HG03135 (cell line): ENCODE results near the gene UBAC1.
"Not testable (repeated sequence)": the region's sequence is repeated elsewhere in the genome, so short reads cannot be mapped to it uniquely, and the experiment has no call there.

Experiments used
- ATAC-seq: cut with Tn5 transposase; IDR thresholded peaks from one replicate; pipeline ENCODE4 v1.9.1; 2021; ENCODE audit warnings: mild to moderate bottlenecking, moderate library complexity; ENCODE audit not compliant: unreplicated experiment

UBAC1 gene

DNA sequence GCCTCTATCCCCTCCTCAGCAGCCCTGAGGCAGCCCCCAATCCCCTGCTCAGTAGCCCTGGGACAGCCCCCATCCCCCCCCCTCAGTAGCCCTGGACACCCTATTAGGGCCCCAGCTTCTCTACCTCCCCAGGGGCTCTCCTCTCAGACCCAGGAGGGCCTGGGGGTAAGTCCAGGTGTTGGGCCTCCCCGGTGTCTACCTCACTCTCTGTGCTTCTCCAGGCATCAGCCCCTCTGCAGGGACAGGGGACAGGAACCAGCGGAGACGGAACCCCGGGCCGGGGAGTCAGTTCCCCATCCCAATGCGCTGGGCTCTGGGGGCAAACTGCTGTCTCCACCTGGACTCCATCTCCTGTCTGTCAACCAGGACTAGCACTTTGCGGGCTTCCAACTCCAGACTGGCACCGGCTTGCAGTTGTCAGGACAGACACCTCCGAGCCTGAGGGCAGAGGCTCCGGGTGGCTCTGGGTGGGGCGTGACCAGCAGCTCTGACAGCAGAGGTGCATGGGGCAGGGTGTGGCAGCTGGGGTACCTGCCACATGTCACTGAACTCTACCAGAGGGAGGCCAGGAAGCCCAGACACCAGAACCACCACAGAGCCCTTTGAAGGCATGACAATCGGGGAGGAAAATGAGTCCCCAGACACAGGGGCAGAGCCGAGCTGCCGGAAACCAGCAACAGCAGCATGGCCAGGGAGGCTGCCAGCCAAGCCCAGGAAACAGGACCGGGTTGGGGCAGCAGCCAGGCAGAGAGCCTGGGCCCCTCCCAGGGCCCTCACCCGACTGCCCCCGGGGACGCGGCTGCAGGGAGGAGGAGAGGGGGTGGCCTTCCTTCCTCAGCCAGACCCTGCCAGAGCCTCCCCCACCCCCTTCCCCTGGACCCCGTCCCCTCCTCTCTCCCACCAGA lies 17.7 kb upstream of the UBAC1 start:
- no peak for ATAC-seq

DNA sequence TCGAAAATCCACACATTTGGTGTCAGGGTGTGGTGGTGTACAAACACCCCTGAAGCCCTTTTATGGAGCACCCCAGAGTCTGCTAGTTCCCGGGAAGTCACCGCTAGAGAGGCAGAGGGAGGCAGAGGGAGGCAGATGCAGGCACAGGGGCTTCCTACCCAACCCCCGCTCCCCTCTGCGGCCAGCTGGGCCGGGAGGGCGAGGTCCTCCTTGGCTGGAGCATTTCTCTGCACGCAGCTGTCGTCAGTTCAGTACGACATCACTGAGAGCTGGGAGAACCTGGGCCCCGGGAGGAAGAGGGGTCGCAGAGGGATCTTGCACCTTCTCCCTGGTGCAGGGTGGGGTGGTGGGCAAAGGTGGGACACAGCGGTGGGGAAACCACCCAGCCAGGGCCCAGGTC lies 15.8 kb upstream of the UBAC1 start:
- no peak for ATAC-seq

DNA sequence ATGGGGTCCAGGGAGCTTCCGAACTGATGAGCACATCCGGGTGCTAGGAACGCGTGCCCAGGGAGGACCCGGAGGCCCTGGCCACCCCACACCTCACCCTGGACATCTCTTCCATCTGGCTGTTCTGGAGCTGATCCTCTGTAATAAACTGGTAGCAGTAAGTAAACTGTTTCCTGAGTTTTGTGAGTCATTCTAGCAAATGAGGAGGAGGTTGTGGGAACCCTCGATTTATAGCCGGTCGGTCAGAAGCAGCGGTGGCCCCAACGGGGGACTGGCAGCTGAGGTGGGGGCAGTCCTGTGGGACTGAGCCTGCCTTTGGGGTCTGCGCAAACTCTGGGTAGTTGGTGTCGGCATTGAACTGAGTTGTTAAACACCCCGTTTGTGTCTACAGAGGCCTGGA lies 15.4 kb upstream of the UBAC1 start:
- ATAC-seq = no peak

DNA sequence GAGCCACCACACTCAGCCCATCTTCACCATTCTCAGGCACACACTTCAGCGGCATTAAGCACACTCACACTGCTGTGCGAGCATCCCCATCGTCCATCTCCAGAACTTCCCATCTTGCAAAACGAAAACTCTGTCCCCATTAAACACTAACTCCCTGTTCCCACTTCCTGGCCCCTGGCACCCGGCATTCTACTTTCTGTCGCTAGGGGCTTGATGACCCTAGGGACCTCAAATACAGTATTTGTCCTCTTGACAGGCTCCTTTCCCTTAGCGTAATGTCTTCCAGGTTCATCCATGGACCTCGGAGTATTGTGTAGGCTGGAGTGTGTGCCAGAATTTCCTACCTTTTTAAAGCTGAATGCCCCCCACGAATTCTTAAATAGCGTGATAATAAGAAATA lies 14.7 kb upstream of the UBAC1 start:
- ATAC-seq = no peak

DNA sequence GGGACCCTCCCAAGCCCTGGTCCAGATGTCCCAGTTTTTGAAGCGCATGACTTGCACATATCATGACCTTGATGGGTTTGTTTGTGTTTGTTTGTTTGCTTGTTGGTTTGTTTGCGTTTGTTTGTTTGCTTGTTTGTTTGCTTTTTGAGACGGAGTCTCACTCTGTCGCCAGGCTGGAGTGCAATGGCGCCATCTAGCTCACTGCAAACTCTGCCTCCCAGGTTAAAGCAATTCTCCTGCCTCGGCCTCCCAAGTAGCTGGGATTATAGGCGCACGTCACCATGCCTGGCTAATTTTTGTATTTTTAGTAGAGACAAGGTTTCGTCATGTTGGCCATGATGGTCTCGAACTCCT lies 13.0 kb upstream of the UBAC1 start:
- no peak for ATAC-seq

DNA sequence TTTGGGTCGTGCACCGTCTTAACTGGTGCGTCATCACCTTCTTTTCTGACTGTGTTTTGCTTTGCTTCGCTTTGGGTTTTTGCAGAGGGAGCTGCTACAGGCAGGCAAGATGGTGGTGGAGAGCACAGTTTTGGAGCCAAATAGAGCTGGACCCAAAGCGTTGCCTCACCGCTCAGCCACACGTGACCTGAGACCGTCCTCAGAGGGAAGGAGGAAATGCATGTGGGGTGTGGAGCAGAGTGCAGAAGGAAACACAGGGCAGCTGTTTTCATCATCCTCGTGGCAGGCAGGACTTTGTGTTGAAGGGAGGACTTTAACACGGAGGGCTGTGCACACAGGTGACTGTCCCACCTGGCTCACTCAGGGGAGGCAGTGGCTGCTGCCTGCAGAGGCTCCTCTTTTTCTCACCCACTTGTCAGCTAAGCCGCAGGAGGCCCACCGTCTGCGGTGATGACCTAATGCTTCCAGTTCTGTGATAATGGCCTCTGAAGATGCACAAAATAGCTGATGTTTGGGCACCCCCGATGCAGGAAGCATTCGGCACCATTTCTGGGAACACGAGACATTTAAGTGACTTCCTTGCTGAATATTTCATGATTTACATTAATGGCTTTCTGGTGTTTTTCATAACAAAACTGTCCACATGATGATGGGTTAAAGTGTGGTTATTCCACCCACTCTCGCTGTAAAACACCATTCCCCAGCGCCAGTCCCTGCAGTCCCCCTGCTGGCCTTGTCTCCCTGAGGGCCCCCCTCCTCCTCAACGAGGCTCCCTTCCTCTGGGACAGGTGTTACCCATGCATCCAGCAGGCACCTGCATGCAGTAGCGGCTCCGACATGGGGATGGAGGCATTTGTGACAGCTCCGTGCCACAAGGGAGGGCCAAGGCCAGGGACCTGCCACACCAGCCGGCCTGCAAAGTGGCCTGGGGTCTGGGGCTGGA lies 12.4 kb upstream of the UBAC1 start:
- ATAC-seq = no peak

DNA sequence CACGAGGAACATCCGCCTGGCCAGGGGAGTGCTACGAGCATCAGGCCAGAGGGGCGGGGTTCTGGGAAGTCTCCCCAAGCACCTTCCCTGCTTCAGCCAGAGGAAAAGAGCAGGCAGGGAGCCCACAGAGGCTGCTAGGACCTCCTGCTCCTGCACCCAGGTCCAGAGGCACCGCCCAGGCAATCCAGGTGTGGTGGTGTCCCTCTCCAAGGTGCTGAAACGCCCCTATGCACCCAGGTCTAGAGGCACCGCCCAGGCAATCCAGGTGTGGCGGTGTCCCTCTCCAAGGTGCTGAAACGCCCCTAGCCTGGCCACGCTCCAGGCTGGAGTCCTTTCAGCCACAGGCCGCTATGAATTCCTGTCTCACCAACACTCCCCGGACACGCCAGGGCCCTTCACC lies 10.7 kb upstream of the UBAC1 start:
- ATAC-seq = no peak

DNA sequence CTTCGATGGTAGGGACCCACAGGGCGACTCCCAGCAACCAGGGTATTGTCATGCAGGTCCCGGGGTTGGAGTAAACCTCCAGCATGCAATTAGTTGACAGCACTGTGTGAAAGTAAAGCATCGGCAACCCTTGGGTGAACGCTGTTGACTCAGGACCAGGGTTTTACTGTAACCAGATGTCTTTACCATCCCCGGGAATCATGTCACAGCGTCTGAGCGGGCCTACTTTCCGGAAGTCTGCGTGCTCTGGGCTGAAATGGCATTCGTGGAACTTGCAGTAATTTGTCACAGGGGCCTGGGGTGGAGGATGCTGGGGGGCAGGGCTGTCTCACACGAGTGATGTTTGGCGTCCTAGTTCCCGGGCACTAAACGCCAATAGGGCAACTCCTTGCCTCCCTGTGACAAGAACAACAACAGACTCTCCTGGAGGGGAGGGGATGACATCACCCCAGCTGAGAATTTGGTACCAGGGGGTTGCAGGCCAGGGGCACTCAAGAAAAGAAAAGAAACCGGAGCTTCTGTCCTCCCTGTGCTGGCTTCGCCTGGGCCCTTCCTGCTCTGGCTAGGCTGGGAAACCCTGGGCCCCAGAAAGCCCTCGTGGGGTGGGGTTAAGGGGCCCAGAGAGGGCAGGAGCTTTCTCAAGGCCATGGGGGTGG lies 10.1 kb upstream of the UBAC1 start:
- ATAC-seq = no peak

DNA sequence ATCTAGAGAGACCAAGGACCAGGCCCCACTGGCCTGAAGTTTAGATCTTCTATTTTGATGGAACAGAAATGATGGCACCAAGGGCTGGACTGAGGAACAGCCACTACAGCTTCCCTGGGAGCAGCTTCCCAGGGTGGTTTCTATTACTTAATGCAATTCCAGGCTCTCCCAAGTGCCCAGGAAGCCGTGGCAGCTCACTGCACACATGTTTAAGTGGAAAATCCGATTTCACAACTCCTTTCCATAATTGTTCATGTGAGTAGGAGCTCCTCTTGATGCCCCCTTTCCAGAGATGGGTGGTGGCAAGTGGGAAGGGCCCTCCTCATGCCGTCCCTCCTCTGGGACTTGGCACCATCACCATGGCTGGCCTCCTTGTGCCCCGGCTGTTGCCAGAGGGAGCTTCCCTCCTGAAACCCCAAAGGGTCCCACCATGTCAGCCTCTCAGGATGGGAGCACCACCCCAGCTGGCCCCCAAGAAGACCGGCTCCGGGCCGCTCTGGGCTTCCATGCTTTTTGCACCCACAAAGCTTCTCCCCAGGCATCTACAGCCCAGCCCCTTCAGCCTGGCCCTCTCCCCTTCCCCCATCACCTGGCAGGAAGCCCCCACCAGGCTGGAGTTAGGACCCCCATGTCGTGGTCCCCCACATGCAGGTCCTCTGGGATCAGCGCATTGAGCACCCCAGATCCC lies 9.1 kb upstream of the UBAC1 start:
- ATAC-seq = no peak

DNA sequence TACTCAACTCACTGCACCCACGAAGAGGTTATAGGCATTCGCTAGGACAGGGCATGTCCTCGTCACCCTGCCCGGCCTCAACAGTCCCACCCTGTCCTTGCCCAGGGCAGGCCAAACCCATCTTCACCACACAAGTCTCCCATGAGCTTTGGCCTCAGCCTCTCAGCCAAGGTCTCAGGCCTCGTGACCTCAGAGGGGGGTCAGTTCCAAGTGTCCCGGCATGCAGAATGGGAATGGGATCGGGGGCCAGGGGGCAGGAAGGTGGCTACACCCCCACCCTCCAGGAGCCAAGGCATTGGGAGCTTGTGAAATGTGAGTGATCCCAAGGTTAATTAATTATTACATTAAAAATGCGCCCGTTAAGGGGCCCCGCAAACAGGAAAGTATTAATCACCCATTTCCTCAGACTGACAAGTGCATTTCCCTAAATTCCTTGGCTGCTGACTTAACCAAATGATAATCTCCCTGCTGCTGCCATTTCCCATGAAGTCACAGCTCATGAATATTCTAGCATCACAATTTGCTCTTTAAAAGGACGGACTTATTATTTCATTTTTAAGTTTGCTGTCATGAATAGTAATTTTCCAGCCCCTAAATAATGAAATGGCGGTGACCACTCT lies 8.0 kb upstream of the UBAC1 start:
- no peak for ATAC-seq

DNA sequence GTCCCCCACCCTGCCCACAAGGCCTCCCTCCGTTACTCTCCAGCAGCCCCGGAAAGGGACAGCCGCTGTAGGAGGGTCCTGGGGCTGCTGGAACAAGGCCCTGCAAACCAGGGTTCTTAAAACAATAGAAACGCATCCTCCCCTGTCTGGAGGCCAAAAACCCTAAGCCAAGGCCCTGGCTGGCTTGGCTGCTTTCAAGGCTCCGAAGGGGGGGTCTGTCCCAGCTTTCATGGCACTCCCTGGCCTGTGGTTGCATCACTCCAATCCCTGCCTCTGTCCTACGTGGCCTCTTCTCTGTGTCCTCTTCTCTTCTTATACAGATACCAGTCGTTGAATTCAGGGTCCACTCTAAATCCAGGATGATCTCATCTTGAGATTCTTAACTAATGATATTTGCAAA lies 7.4 kb upstream of the UBAC1 start:
- ATAC-seq = no peak

DNA sequence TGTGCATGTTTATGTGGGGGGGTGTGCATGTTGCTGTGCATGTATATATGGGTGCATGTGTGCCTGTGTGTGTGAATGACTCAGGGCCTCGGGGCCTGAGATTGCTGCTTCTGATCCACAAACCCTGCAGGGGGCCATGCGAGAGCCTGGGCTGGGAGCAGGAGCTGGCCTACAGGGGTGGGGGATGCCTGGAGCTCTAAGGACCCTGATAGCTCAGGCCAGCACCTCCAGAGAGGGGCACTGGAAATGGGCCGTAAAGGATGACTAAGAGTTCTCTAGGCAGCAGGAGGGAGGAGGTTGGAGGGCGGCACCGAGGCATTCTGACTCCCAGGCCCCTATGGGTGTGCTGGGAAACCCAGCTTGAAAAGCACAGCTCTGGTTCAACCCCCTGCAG lies 6.9 kb upstream of the UBAC1 start:
- ATAC-seq = no peak

DNA sequence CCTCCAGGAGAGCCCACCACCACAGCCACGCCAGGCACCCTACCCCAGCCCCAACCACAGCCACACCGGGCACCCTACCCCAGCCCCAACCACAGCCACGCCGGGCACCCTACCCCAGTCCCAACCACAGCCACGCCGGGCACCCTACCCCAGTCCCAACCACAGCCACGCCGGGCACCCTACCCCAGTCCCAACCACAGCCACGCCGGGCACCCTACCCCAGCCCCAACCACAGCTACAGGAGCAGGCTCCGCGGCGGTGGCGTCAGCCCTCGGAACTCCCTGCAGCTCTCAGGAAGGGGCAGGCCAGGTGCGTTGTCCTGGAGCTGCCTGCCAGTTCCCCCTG lies 5.7 kb upstream of the UBAC1 start:
- ATAC-seq = not testable (repeated sequence)

DNA sequence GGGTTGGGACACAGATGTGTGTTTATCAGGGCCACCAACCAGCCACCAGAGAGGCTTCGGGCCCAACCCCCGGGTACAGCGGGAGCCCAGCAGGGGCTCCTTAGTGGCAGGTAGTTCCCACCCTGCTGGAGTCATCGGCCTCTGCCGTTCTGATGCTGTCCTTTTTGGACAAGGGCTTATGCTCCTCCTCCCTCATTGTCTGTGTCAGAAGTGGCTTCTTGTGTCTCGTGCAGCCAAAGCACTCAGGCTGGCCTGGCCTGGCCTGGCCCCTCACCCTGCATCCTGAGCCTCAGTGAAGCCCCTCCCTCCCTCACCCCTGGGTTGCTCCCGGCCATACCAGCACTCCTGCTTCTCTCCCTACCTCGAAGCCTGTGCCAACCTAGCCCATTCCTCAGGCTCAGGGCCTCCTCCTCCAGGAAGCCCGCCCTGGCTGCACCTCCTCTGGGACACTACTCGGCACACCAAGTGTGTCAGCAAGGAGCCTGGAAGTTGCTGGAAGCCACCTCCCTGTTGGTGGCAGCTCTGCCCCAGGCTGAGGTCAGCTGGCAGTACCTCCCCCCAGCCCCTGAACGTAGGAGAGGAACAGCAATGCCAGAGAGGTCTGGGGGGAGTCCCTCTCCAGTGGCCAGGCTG lies 4.1 kb upstream of the UBAC1 start:
- ATAC-seq = no peak

DNA sequence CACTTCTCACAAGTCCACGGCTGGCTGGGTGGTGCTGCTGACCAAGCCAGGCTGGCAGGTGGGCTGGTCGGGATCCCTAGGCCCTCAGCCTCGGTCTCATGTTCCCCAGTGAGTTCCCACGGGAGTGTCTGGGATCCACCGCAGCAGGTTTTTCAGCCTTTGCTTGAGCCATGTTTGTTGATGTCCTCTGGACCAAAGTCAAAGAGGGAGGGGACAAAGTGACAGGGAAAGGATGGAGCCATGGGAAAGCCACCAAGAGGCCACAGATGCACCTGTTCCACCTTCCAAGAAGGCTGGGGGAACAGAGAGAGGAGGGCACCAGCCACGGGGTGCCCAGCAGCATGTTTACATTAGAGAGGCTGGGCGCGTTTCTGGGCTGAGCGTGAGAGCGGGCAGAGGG lies 2.8 kb upstream of the UBAC1 start:
- no peak for ATAC-seq

DNA sequence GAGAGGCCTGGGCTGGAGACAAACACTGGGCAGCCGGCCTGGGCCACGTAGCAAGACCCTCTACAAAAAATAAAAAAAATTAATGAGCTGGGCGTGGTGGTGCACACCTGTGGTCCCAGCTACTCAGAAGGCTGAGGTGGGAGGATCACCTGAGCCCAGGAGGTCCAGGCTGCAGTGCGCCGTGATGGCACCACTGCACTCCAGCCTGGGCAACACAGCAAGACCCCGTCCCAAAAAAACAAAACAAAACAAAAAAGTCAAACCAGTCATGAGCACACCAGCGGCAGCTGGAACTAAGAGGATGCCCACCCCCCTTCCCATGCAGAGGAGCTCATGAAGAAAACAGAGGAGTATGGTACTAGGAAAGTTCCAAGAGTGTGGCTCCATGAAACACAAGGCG lies 2.2 kb upstream of the UBAC1 start:
- ATAC-seq = no peak

DNA sequence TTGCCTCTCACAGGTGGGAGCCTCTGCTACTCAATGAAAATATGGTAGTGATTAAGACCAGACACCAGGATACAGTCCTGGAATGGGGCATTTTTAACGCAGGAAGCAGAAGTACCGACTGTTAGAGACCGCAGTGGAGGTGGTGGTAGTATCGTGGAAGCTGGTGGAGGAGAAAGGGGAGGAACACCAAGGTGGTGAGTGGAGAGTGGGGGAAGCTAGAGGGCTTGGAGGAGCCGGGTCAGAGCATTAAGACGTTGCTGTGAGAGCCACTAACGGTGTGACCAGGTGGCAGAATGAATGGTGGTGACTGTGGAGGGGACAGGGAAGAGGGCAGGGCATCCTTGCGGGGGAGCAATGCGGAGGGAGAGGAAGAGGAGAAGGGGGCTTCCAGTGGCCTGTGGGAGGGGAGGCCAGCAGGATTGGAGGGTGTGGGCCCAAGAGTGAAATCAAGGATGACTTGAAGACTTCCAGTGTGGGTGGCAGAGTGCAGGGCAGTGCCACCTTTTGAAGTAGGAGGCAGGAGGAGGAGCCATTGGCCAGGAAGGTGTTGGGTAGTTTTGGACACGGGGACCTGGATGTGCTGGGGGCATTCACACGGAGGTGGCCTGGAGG lies 1.6 kb upstream of the UBAC1 start:
- no peak for ATAC-seq

DNA sequence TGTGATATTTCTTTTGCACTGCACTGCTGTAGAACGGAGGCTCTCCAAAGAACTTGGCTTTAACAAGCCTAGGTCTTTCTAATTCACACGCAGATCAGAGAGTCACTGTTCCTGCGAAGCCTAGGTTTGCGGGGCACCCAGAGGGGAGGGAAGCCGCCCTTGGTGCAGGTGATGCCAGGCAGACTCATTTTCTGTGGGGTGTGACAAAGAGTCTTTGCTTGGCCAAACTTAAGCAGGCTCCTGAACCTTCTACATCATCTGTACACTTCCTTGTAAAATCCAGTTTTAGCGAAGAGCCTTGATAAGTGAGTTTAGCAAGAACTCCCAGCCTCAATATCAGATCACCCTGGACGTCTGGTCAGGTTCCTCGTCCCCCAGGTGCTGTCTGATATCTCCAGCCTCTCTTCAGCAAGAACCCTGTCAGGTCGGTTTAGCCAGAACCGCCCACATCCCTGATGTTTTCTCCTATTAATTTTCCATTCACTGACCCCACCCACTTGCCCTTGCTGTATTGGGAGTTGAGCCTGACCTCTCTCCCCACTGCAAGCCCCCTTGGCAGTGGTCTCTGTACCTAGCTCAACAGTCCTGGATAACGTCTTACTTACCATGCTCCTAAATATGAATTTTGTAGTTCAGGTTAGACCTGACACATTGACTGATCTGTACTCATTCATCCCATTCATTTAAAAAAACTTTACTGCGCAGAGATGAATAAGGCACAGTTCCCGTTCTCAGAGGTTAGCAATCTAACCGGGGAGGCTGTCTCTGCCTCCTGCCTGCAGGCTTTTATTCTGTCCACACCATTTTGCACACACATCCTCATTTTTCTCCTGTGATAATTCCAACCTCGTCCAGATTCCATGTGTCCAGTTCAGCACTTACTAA lies 880 bp upstream of the UBAC1 start:
- no peak for ATAC-seq
